Tibial nerve (tissue), 4 donors: Measurements from ENCODE around the gene GPR37. TPM values are rescaled to one million over a fixed set of nuclear protein-coding genes. Genes with fewer than 3 reads are reported as not detected.

Experiments used
- DNase-seq, 2 donors: peaks; one replicate each; pipeline ENCODE4 v3.0.0-alpha.2; 2019; ENCODE audit warnings: low spot score in 2 of 2
- H3K27ac ChIP-seq, 4 donors: fragments of 200-600 bp; sonication (generic) in 3 of 4; one replicate each; pipeline ENCODE4 v1.5.1; 2017 to 2019; ENCODE audit warnings: mild to moderate bottlenecking in 1 of 4
- H3K27me3 ChIP-seq, 2 donors: fragments of 200-600 bp; sonication (generic) in 1 of 2; one replicate each; pipeline versions ENCODE4 v1.5.1 to v1.6.0; 2017 to 2019
- H3K36me3 ChIP-seq, 3 donors: fragments of 200-600 bp; sonication (generic); one replicate each; pipeline ENCODE4 v1.5.1; 2018 to 2019
- H3K4me1 ChIP-seq, 4 donors: fragments of 200-600 bp; sonication (generic) in 3 of 4; one replicate each; pipeline ENCODE4 v1.5.1; 2017 to 2019
- H3K4me3 ChIP-seq, 4 donors: fragments of 200-600 bp; sonication (generic) in 3 of 4; one replicate each; pipeline ENCODE4 v1.5.1; 2017 to 2019; ENCODE audit warnings: mild to moderate bottlenecking in 1 of 4, moderate library complexity in 1 of 4
- H3K9me3 ChIP-seq, 4 donors: fragments of 200-600 bp; sonication (generic) in 3 of 4; one replicate each; pipeline ENCODE4 v1.5.1; 2017 to 2019
- CTCF ChIP-seq, 5 experiments: fragments of 200-600 bp in 3 of 5; fragments of 450-650 bp in 2 of 5; sonication (generic) in 3 of 5; IDR thresholded peaks; one replicate each; pipeline ENCODE4 v1.5.1; 2016 to 2019; ENCODE audit warnings: antibody characterized with exemption in 5 of 5, mild to moderate bottlenecking in 3 of 5, moderate library complexity in 2 of 5
- EP300 ChIP-seq, 2 donors: sonication (generic); formaldehyde crosslinking; IDR thresholded peaks; one replicate each; pipeline ENCODE4 v1.6.1; 2017; ENCODE audit warnings: antibody characterized with exemption in 2 of 2, mild to moderate bottlenecking in 1 of 2
- POLR2A ChIP-seq, 2 donors: fragments of 450-650 bp; IDR thresholded peaks; one replicate each; pipeline ENCODE4 v1.6.1; 2017; ENCODE audit warnings: antibody characterized with exemption in 2 of 2, mild to moderate bottlenecking in 2 of 2, moderate library complexity in 2 of 2
- WGBS, 2 donors: methylation state at CpG; one replicate each; pipeline ENCODE4 v1.1.5; 2018; 5-methylcytosine and 5-hydroxymethylcytosine counted together
- total RNA-seq, 4 donors: library from RNA; depleted of rRNA; stranded (reverse); fragments of >200 nt; gene quantifications; one replicate each; pipeline ENCODE4 v1.1.0, GENCODE V29; 2016

Gene GPR37
- total RNA-seq, 4 donors from 2014 or later: 0.21 to 0.60 TPM; not detected in 2

- H3K4me3 ChIP-seq: no peak overlapping the region
- no peak for DNase-seq
- H3K4me1 ChIP-seq: no peaks in the 10 kb centered on the region
- H3K9me3 ChIP-seq: no peaks in the 10 kb centered on the region
- H3K36me3 ChIP-seq: no peaks in the 10 kb centered on the region
- no peaks in the 10 kb centered on the region for H3K27me3 ChIP-seq
- H3K27ac ChIP-seq: no peak overlapping the region
- TF ChIP-seq CTCF (IDR thresholded peaks at IDR 0.05): no peak
- TF ChIP-seq POLR2A (IDR thresholded peaks at IDR 0.05): no peak
- TF ChIP-seq EP300 (IDR thresholded peaks at IDR 0.05): no peak
- 44% methylated on average over 3 of the region's 3 CpGs for WGBS, 2 donors
Observed at GRCh38 chr7:124810605-124811004, 45.0 kb upstream of the GPR37 start.

- no peak for DNase-seq
- Histone ChIP-seq H3K27ac (no peak overlapping the region), H3K9me3 (no peaks in the 10 kb centered on the region), H3K27me3 (no peaks in the 10 kb centered on the region), H3K4me1 (no peaks in the 10 kb centered on the region), H3K36me3 (no peaks in the 10 kb centered on the region), H3K4me3 (no peak overlapping the region)
- WGBS, 2 donors: 65 to 76% methylated on average over 5 of the region's 5 CpGs
- no peak for TF ChIP-seq EP300 (IDR thresholded peaks at IDR 0.05)
- TF ChIP-seq CTCF (IDR thresholded peaks at IDR 0.05): no peak
- no peak for TF ChIP-seq POLR2A (IDR thresholded peaks at IDR 0.05)
Observed at GRCh38 chr7:124808206-124808605, 42.6 kb upstream of the GPR37 start.

GRCh38 chr7:124801330-124801895 is 35.8 kb upstream of the GPR37 start:
- Histone ChIP-seq H3K9me3 (no peaks in the 10 kb centered on the region), H3K27ac (no peak overlapping the region), H3K36me3 (no peaks in the 10 kb centered on the region), H3K4me1 (no peaks in the 10 kb centered on the region), H3K27me3 (no peaks in the 10 kb centered on the region), H3K4me3 (no peak overlapping the region)
- TF ChIP-seq CTCF (IDR thresholded peaks at IDR 0.05) (no peak), EP300 (IDR thresholded peaks at IDR 0.05) (no peak), POLR2A (IDR thresholded peaks at IDR 0.05) (no peak)
- DNase-seq: no peak
- WGBS, 2 donors: 88 to 96% methylated on average over 1 of the region's 1 CpG

GRCh38 chr7:124800386-124800785 is 34.8 kb upstream of the GPR37 start:
- H3K36me3 ChIP-seq: no peaks in the 10 kb centered on the region
- H3K4me3 ChIP-seq: no peak overlapping the region
- H3K9me3 ChIP-seq: peaks cover 0 to 7% (median 0%) of the 10 kb centered on the region in 4 donors
- WGBS, 2 donors: 28 to 62% methylated on average over 2 of the region's 2 CpGs
- DNase-seq: no peak
- TF ChIP-seq CTCF (IDR thresholded peaks at IDR 0.05): no peak
- no peak for TF ChIP-seq POLR2A (IDR thresholded peaks at IDR 0.05)
- no peak for TF ChIP-seq EP300 (IDR thresholded peaks at IDR 0.05)
- no peaks in the 10 kb centered on the region for H3K4me1 ChIP-seq
- H3K27ac ChIP-seq: no peak overlapping the region
- no peaks in the 10 kb centered on the region for H3K27me3 ChIP-seq

GRCh38 chr7:124799448-124799847 is 33.9 kb upstream of the GPR37 start:
- Histone ChIP-seq H3K36me3 (no peaks in the 10 kb centered on the region), H3K4me3 (no peak overlapping the region), H3K4me1 (no peaks in the 10 kb centered on the region), H3K27me3 (no peaks in the 10 kb centered on the region), H3K9me3 (peaks cover 0 to 7% (median 0%) of the 10 kb centered on the region in 4 donors), H3K27ac (no peak overlapping the region)
- no peak for TF ChIP-seq CTCF (IDR thresholded peaks at IDR 0.05)
- no peak for TF ChIP-seq POLR2A (IDR thresholded peaks at IDR 0.05)
- TF ChIP-seq EP300 (IDR thresholded peaks at IDR 0.05): no peak
- DNase-seq: no peak
- WGBS, 2 donors: 94 to 95% methylated on average over 6 of the region's 6 CpGs
